ENCODE data around the gene SPPL2A.

The SPPL2A gene

GRCh38 chr15:50685976-50686468, 79.5 kb downstream of the SPPL2A start:
- DNase-seq = peak; percentile 82

GRCh38 chr15:50685191-50685975, 80.1 kb downstream of the SPPL2A start:
- DNase-seq = no peak

DNA sequence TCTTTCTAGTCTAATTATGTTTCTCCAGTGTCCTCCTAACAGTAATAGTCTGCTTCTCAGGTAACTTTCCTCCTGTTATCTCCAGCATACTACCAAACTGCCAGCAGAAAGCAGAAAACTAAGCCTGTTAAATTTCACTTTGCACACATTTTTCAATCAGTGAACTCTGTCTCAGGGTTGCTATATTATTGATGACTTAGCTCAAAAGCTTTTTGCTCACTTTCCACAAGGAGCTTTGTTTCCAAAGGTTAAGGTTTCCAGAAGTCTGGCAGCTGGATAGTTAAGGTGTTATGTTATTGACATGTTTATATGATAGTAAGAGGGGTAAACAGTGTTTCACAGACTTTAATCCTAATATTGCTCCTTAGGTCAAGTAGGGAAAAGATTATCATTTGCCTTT, 84.0 kb downstream of the SPPL2A start:
- DNase-seq = no peak

DNA sequence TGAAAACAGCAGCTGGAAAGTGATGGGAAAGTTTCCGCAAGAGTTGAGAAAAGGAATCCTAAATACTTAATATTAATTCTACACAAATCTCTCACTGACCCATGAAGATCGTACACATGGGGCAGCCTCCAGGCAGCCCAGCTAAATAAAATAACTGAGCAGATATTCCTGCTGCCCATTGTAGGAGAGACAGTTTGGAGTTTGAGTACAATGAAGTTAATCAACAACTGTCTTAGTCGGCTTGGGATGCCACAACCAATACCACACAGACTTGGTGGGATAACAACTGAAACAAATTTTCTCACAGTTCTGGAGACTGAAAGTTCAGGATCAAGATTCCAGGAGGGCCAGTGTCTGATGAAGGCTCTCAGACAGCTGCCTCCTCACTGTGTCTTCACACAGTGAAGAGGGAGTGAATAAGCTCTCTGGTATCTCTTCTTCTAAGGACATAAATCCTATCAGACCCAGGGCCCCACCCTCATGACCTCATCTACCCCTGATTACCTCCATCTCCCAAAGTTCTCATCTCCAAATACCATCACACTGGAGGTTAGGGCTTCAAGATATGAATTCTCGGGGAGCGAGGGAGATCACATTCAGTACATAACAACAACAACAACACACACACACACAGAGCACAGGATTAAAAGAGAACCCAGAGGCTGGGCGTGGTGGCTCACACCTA, 88.6 kb downstream of the SPPL2A start:
- no peak for DNase-seq

GRCh38 chr15:50675535-50676144, 89.9 kb downstream of the SPPL2A start:
- DNase-seq = peak; percentile 58

DNA sequence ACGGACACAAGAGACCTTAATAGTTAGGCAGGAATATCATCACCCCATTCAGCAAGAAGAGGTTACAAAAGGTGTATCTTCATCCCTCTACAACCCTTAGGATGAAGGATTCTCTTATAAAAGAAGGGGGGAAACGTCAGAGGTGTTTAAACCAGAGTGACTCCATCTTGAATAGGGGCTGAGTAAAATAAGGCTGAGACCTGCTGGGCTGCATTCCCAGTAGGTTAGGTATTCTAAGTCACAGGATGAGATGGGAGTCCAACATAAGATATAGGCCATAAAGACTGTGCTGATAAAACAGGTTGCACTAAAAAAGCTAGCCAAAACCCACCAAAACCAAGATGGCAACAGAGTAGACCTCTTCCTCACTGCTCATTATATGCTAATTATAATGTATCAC, 95.4 kb downstream of the SPPL2A start:
- DNase-seq = no peak

DNA sequence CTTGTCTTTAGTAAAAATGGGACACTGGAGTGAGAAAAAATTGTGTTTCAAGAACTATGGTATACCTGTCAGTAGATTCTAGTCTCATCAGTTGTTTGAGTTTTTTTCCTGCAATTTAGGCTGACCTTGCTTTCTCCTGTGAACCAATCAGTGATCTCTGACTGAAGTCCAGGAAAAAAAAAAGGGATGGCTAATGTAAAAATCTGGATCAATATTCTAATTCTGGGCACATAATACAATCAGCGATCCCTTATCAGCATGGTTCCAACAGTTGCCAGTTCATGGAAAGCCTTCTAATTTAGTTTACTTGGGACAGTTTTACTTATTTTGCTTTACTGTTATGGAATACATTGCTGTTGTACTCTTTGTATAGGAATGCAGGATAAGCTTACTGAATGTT, 95.9 kb downstream of the SPPL2A start:
- DNase-seq = no peak

GRCh38 chr15:50665938-50666337, 99.6 kb downstream of the SPPL2A start:
- no peak for DNase-seq

DNA sequence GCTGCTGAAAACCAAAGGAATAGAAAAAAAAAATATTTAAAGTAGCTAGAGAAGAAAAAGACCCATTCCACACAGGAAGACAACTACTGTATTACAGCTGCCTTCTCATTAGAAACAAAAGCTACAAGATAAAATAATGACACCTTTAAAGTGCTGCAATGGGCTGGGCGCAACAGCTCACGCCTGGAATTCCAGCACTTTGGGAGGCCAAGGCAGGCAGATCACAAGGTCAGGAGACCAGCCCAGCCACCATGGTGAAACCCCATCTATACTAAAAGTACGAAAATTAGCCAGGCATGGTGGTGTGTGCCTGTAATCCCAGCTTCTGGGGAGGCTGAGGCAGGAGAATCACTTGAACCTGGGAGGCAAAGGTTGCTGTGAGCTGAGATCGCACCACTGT, 110.0 kb downstream of the SPPL2A start:
- no peak for DNase-seq

DNA sequence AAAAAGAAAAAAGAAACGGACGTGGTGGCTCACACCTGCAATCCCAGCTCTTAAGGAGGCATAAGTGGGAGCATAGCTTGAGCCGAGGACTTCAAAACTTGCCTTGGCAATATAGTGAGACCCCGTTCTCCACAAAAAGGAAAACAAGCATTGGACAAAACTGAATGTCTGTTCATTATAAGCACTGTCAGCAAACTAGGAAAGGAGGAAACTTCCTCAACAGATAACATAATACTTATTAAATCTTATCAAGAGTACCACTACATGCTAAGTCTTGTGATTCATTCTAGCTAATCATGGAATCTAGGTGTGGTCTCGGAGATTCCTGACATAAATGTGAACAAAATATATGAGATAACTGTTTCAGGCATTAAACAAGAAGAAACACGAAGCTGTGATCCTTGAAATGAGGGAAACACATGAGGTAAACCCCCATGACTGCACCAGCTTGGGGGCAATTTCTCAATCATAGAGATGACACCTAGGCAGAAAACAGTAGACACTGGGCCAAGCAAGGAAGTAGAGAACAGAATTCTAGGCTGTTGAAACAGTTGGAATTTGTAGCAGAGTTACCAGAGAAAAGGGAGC, 112.3 kb downstream of the SPPL2A start:
- DNase-seq = no peak

DNA sequence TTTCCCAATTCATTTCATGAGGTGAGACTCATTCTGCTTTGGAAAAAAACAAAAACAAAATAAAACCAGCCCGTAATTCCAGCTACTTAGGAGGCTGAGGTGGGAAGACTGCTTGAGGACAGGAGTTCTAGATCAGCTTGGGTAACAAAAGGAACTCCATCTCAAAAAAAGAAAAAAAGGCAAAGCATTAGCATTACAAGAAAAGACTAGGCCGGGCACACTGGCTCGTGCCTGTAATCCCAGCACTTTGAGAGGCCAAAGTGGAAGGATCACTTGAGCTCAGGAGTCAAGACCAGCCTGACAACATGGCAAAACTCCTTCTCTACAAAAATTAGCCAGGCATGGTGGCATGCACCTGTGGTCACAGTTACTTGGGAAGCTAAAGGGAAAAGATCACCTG, 112.8 kb downstream of the SPPL2A start:
- no peak for DNase-seq
